Tibial nerve (tissue), 4 donors: ENCODE data around the gene RALGAPB. TPM values are rescaled to one million over a fixed set of nuclear protein-coding genes. Genes with fewer than 3 reads are reported as not detected.

Experiments
- DNase-seq, 2 donors: peaks; one replicate each; pipeline ENCODE4 v3.0.0-alpha.2; 2019; ENCODE audit warnings: low spot score in 2 of 2
- H3K27ac ChIP-seq, 4 donors: fragments of 200-600 bp; sonication (generic) in 3 of 4; one replicate each; pipeline ENCODE4 v1.5.1; 2017 to 2019; ENCODE audit warnings: mild to moderate bottlenecking in 1 of 4
- H3K27me3 ChIP-seq, 2 donors: fragments of 200-600 bp; sonication (generic) in 1 of 2; one replicate each; pipeline versions ENCODE4 v1.5.1 to v1.6.0; 2017 to 2019
- H3K36me3 ChIP-seq, 3 donors: fragments of 200-600 bp; sonication (generic); one replicate each; pipeline ENCODE4 v1.5.1; 2018 to 2019
- H3K4me1 ChIP-seq, 4 donors: fragments of 200-600 bp; sonication (generic) in 3 of 4; one replicate each; pipeline ENCODE4 v1.5.1; 2017 to 2019
- H3K4me3 ChIP-seq, 4 donors: fragments of 200-600 bp; sonication (generic) in 3 of 4; one replicate each; pipeline ENCODE4 v1.5.1; 2017 to 2019; ENCODE audit warnings: mild to moderate bottlenecking in 1 of 4, moderate library complexity in 1 of 4
- H3K9me3 ChIP-seq, 4 donors: fragments of 200-600 bp; sonication (generic) in 3 of 4; one replicate each; pipeline ENCODE4 v1.5.1; 2017 to 2019
- EP300 ChIP-seq, 2 donors: sonication (generic); formaldehyde crosslinking; IDR thresholded peaks; one replicate each; pipeline ENCODE4 v1.6.1; 2017; ENCODE audit warnings: antibody characterized with exemption in 2 of 2, mild to moderate bottlenecking in 1 of 2
- POLR2A ChIP-seq, 2 donors: fragments of 450-650 bp; IDR thresholded peaks; one replicate each; pipeline ENCODE4 v1.6.1; 2017; ENCODE audit warnings: antibody characterized with exemption in 2 of 2, mild to moderate bottlenecking in 2 of 2, moderate library complexity in 2 of 2
- WGBS, 2 donors: methylation state at CpG; one replicate each; pipeline ENCODE4 v1.1.5; 2018; 5-methylcytosine and 5-hydroxymethylcytosine counted together
- total RNA-seq, 4 donors: library from RNA; depleted of rRNA; stranded (reverse); fragments of >200 nt; gene quantifications; one replicate each; pipeline ENCODE4 v1.1.0, GENCODE V29; 2016
- TF ChIP-seq, protein P1 (sequence below), 5 experiments: fragments of 200-600 bp in 3 of 5; fragments of 450-650 bp in 2 of 5; sonication (generic) in 3 of 5; IDR thresholded peaks; one replicate each; pipeline ENCODE4 v1.5.1; 2016 to 2019; ENCODE audit warnings: antibody characterized with exemption in 5 of 5, mild to moderate bottlenecking in 3 of 5, moderate library complexity in 2 of 5

RALGAPB gene
- total RNA-seq, 4 donors from 2014 or later, result 33.9 to 45.9 (median 44.3) TPM

- peak overlapping the region in 2 of 4 donors; percentile 1 to 6 for H3K27ac ChIP-seq
- H3K36me3 ChIP-seq, result peaks cover 0 to 46% (median 0%) of the 10 kb centered on the region in 3 donors
- TF ChIP-seq POLR2A (IDR thresholded peaks at IDR 0.05) (no peak), EP300 (IDR thresholded peaks at IDR 0.05) (no peak)
- TF ChIP-seq, protein P1, sequence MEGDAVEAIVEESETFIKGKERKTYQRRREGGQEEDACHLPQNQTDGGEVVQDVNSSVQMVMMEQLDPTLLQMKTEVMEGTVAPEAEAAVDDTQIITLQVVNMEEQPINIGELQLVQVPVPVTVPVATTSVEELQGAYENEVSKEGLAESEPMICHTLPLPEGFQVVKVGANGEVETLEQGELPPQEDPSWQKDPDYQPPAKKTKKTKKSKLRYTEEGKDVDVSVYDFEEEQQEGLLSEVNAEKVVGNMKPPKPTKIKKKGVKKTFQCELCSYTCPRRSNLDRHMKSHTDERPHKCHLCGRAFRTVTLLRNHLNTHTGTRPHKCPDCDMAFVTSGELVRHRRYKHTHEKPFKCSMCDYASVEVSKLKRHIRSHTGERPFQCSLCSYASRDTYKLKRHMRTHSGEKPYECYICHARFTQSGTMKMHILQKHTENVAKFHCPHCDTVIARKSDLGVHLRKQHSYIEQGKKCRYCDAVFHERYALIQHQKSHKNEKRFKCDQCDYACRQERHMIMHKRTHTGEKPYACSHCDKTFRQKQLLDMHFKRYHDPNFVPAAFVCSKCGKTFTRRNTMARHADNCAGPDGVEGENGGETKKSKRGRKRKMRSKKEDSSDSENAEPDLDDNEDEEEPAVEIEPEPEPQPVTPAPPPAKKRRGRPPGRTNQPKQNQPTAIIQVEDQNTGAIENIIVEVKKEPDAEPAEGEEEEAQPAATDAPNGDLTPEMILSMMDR (IDR thresholded peaks at IDR 0.05), result no peak
- WGBS, 2 donors, result 88 to 89% methylated on average over 19 of the region's 19 CpGs
- peaks cover 0 to 5% (median 0%) of the 10 kb centered on the region in 4 donors for H3K4me1 ChIP-seq
- no peaks in the 10 kb centered on the region for H3K9me3 ChIP-seq
- no peak for DNase-seq
- no peak overlapping the region for H3K4me3 ChIP-seq
- H3K27me3 ChIP-seq, result no peaks in the 10 kb centered on the region
Observed at GRCh38 chr20:38452880-38453624, 19.6 kb upstream of the RALGAPB start.

DNA sequence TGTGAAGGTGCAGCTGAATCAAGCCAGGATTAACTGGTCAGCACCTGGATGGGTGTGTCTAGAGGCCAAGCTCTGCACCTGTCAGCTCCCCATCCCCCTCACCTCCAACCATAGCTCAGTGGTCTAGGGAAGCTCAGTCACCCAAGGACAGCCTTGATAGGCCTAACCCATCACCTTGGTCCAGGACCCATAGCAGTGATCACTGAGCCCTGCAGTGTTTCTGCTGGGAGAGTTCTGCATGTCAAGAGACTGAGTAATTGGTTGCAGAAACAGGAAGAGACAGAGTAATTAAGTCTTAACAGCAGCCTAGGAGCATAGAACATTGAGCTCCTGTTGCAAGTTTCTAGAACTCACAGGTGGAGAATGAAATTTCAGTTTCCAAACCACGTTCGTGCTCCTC lies 18.7 kb upstream of the RALGAPB start:
- H3K4me1 ChIP-seq, result no peaks in the 10 kb centered on the region
- H3K9me3 ChIP-seq, result no peaks in the 10 kb centered on the region
- H3K36me3 ChIP-seq, result peaks cover 0 to 38% (median 0%) of the 10 kb centered on the region in 3 donors
- H3K4me3 ChIP-seq, result no peak overlapping the region
- TF ChIP-seq, protein P1 (IDR thresholded peaks at IDR 0.05), result no peak
- no peak for TF ChIP-seq EP300 (IDR thresholded peaks at IDR 0.05)
- WGBS, 2 donors, result 88 to 98% methylated on average over 2 of the region's 2 CpGs
- H3K27me3 ChIP-seq, result no peaks in the 10 kb centered on the region
- no peak overlapping the region for H3K27ac ChIP-seq
- DNase-seq, result no peak

DNA sequence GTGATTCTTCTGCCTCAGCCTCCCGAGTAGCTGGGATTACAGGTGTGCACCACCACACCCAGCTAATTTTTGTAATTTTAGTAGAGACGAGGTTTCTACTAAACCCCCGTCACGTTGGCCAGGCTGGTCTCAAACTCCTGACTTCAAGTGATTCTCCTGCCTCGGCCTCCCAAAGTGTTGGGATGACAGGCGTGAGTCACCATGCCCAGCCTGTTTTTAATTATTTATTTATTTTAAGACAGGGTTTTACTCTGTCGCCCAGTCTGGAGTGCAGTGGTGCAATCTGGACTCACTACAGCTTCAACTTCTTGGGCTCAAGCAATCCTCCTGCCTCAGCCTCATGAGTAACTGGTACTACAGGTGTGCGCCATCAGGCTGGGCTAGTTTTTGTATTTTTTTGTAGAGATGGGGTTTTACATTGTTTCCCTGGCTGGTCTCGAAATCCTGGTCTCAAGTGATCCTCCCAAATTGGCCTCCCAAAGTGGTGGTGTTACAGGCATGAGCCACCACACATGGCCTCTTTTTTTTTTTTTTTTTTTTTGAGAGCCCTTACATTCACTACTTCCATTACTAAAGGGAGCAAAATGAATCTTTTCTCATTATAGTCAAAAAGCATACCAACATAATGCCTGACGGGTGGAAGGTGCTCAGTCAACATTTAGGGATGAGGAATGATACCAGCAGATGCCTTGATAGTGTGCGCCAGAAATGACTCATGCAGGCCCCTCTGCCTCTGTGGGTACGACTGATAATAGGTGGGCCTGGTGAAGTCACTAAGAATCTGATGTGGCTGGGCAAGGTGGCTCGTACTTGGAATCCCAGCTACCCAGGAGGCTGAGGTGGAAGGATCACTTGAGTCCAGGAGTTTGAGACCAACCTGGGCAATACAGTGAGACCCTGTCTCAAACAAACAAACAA lies 17.8 kb upstream of the RALGAPB start:
- Histone ChIP-seq H3K36me3 (peaks cover 0 to 29% (median 0%) of the 10 kb centered on the region in 3 donors), H3K27me3 (no peaks in the 10 kb centered on the region), H3K4me1 (no peaks in the 10 kb centered on the region), H3K9me3 (no peaks in the 10 kb centered on the region), H3K27ac (no peak overlapping the region), H3K4me3 (no peak overlapping the region)
- DNase-seq, result no peak
- TF ChIP-seq, protein P1 (IDR thresholded peaks at IDR 0.05), result no peak
- TF ChIP-seq POLR2A (IDR thresholded peaks at IDR 0.05) (no peak), EP300 (IDR thresholded peaks at IDR 0.05) (no peak)
- WGBS, 2 donors, result 91 to 93% methylated on average over 13 of the region's 13 CpGs

DNA sequence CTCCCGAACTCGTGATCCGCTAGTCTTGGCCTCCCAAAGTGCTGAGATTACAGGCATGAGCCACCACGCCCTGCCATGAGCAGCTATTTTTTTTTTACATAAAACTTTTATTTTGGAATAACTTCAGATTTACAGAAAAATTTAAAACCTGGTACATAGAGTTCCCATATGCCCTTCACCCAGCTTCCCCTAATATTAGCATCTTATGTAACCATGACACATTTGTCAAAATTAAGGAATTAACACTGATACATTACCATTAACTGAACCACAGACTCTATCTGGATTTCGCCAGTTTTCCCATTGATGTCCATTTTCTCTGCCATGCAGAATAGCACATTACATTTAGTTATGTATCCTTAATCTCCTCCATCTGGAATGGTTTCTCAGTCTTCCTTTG lies 14.3 kb upstream of the RALGAPB start:
- Histone ChIP-seq H3K27me3 (no peaks in the 10 kb centered on the region), H3K27ac (no peak overlapping the region), H3K9me3 (no peaks in the 10 kb centered on the region), H3K36me3 (no peaks in the 10 kb centered on the region), H3K4me1 (peaks cover 0 to 4% (median 0%) of the 10 kb centered on the region in 4 donors), H3K4me3 (no peak overlapping the region)
- DNase-seq, result no peak
- TF ChIP-seq POLR2A (IDR thresholded peaks at IDR 0.05) (no peak), EP300 (IDR thresholded peaks at IDR 0.05) (no peak)
- TF ChIP-seq, protein P1 (IDR thresholded peaks at IDR 0.05), result no peak
- 91 to 94% methylated on average over 5 of the region's 5 CpGs for WGBS, 2 donors
